HepG2 (cell line): ENCODE results near the gene LY6G5B. TPM values are rescaled to one million over a fixed set of nuclear protein-coding genes. Genes with fewer than 3 reads are reported as not detected.

ENCODE experiments used
- AGO1 ChIP-seq: fragments of 200-400 bp; formaldehyde crosslinking; IDR thresholded peaks from 2 replicates; pipeline ENCODE4 v1.6.1; 2017; ENCODE audit warnings: mild to moderate bottlenecking, low read depth, low read length, moderate library complexity; ENCODE audit not compliant: poor library complexity, severe bottlenecking
- GPN1 ChIP-seq: sonication (generic); formaldehyde crosslinking; IDR thresholded peaks from 2 replicates; pipeline ENCODE4 v1.5.1; 2020; ENCODE audit warnings: missing genetic modification reagents, borderline replicate concordance
- HOMEZ ChIP-seq: IDR thresholded peaks from 2 replicates; pipeline ENCODE4 v1.6.1; 2016; ENCODE audit warnings: low read depth
- IRF2 ChIP-seq: IDR thresholded peaks from 2 replicates; pipeline ENCODE4 v1.6.1; 2018; ENCODE audit warnings: missing genetic modification reagents, missing compliant biosample characterization
- ISX ChIP-seq: sonication (generic); formaldehyde crosslinking; conservative IDR thresholded peaks from 2 replicates; pipeline ENCODE4 v1.5.0; 2020; ENCODE audit warnings: missing genetic modification reagents
- SALL1 ChIP-seq: sonication (generic); formaldehyde crosslinking; IDR thresholded peaks from 2 replicates; pipeline ENCODE4 v1.8.0; 2022; ENCODE audit warnings: mild to moderate bottlenecking, missing genetic modification reagents
- STAG1 ChIP-seq: sonication (generic); formaldehyde crosslinking; IDR thresholded peaks from 2 replicates; pipeline ENCODE4 v1.4.0; 2020; ENCODE audit warnings: missing genetic modification reagents
- ZNF383 ChIP-seq: sonication (generic); formaldehyde crosslinking; IDR thresholded peaks from 2 replicates; pipeline ENCODE4 v1.4.0; 2020; ENCODE audit warnings: missing genetic modification reagents, mild to moderate bottlenecking, borderline replicate concordance
- ZNF740 ChIP-seq: sonication (generic); formaldehyde crosslinking; IDR thresholded peaks from 2 replicates; pipeline ENCODE4 v1.4.0; 2020; ENCODE audit warnings: missing genetic modification reagents
- polyA plus RNA-seq, 8 experiments: library from polyadenylated mRNA; depleted of rRNA in 3 of 8; stranded (reverse) in 7 of 8; unstranded in 1 of 8; fragments of >200 nt; fragmentation: Illumina TruSeq in 4 of 8; extraction: Trizol in 4 of 8; gene quantifications; 2 replicates each; pipeline versions ENCODE4 v1.2.1 to v1.2.3, GENCODE V29; 2011 to 2016; ENCODE audit warnings: low read depth in 4 of 8, missing spikeins in 1 of 8, mixed read lengths in 1 of 8; ENCODE audit not compliant: insufficient read depth in 1 of 8
- total RNA-seq, 5 experiments: library from RNA; depleted of rRNA; stranded (reverse); fragments of >200 nt; fragmentation: Illumina TruSeq; extraction: Trizol; gene quantifications; 2 replicates each; pipeline ENCODE4 v1.2.3, GENCODE V29; 2016; ENCODE audit warnings: low read depth in 1 of 5
- TF ChIP-seq, protein P1 (sequence below): sonication (generic); formaldehyde crosslinking; IDR thresholded peaks from 2 replicates; pipeline ENCODE4 v1.4.0; 2020; ENCODE audit warnings: missing genetic modification reagents
- TF ChIP-seq, protein P2 (sequence below), 2 experiments: sonication (generic) in 1 of 2; formaldehyde crosslinking in 1 of 2; IDR thresholded peaks; 2 replicates each; pipeline versions ENCODE4 v1.4.0 to v1.6.1; 2018 to 2020; ENCODE audit warnings: missing genetic modification reagents in 2 of 2, borderline replicate concordance in 1 of 2, low read depth in 1 of 2, mild to moderate bottlenecking in 1 of 2, missing biosample characterization in 1 of 2
- TF ChIP-seq, protein P3 (sequence below): sonication (generic); formaldehyde crosslinking; IDR thresholded peaks from 2 replicates; pipeline ENCODE4 v1.5.0; 2020; ENCODE audit warnings: mild to moderate bottlenecking, missing genetic modification reagents, borderline replicate concordance

Gene LY6G5B
- total and polyA plus RNA-seq, 2 of the 13 experiments (the other 11 are each of a cell fraction or from before 2014, with no cell fraction given) = 7.8 to 15.7 TPM

- TF ChIP-seq, protein P1, sequence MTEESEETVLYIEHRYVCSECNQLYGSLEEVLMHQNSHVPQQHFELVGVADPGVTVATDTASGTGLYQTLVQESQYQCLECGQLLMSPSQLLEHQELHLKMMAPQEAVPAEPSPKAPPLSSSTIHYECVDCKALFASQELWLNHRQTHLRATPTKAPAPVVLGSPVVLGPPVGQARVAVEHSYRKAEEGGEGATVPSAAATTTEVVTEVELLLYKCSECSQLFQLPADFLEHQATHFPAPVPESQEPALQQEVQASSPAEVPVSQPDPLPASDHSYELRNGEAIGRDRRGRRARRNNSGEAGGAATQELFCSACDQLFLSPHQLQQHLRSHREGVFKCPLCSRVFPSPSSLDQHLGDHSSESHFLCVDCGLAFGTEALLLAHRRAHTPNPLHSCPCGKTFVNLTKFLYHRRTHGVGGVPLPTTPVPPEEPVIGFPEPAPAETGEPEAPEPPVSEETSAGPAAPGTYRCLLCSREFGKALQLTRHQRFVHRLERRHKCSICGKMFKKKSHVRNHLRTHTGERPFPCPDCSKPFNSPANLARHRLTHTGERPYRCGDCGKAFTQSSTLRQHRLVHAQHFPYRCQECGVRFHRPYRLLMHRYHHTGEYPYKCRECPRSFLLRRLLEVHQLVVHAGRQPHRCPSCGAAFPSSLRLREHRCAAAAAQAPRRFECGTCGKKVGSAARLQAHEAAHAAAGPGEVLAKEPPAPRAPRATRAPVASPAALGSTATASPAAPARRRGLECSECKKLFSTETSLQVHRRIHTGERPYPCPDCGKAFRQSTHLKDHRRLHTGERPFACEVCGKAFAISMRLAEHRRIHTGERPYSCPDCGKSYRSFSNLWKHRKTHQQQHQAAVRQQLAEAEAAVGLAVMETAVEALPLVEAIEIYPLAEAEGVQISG (CRISPR knock-in tag) = peak; percentile 17
- TF ChIP-seq GPN1 (no peak), ZNF383 (CRISPR knock-in tag) (no peak), SALL1 (0 out of 2 replicates have a peak, but pooled peaks have one; percentile 48), IRF2 (CRISPR knock-in tag) (no peak), AGO1 (peak; percentile 91), ISX (CRISPR knock-in tag) (no peak), HOMEZ (CRISPR knock-in tag) (no peak), STAG1 (CRISPR knock-in tag) (peak; percentile 24; the same call in 1 of the 2 replicates), ZNF740 (no peak)
- TF ChIP-seq, protein P2, sequence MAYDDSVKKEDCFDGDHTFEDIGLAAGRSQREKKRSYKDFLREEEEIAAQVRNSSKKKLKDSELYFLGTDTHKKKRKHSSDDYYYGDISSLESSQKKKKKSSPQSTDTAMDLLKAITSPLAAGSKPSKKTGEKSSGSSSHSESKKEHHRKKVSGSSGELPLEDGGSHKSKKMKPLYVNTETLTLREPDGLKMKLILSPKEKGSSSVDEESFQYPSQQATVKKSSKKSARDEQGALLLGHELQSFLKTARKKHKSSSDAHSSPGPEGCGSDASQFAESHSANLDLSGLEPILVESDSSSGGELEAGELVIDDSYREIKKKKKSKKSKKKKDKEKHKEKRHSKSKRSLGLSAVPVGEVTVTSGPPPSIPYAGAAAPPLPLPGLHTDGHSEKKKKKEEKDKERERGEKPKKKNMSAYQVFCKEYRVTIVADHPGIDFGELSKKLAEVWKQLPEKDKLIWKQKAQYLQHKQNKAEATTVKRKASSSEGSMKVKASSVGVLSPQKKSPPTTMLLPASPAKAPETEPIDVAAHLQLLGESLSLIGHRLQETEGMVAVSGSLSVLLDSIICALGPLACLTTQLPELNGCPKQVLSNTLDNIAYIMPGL (CRISPR knock-in tag; IDR thresholded peaks at IDR 0.05; ENCODE audit: borderline replicate concordance in 1 of 2, low read depth in 1 of 2) = no peak
- TF ChIP-seq, protein P3, sequence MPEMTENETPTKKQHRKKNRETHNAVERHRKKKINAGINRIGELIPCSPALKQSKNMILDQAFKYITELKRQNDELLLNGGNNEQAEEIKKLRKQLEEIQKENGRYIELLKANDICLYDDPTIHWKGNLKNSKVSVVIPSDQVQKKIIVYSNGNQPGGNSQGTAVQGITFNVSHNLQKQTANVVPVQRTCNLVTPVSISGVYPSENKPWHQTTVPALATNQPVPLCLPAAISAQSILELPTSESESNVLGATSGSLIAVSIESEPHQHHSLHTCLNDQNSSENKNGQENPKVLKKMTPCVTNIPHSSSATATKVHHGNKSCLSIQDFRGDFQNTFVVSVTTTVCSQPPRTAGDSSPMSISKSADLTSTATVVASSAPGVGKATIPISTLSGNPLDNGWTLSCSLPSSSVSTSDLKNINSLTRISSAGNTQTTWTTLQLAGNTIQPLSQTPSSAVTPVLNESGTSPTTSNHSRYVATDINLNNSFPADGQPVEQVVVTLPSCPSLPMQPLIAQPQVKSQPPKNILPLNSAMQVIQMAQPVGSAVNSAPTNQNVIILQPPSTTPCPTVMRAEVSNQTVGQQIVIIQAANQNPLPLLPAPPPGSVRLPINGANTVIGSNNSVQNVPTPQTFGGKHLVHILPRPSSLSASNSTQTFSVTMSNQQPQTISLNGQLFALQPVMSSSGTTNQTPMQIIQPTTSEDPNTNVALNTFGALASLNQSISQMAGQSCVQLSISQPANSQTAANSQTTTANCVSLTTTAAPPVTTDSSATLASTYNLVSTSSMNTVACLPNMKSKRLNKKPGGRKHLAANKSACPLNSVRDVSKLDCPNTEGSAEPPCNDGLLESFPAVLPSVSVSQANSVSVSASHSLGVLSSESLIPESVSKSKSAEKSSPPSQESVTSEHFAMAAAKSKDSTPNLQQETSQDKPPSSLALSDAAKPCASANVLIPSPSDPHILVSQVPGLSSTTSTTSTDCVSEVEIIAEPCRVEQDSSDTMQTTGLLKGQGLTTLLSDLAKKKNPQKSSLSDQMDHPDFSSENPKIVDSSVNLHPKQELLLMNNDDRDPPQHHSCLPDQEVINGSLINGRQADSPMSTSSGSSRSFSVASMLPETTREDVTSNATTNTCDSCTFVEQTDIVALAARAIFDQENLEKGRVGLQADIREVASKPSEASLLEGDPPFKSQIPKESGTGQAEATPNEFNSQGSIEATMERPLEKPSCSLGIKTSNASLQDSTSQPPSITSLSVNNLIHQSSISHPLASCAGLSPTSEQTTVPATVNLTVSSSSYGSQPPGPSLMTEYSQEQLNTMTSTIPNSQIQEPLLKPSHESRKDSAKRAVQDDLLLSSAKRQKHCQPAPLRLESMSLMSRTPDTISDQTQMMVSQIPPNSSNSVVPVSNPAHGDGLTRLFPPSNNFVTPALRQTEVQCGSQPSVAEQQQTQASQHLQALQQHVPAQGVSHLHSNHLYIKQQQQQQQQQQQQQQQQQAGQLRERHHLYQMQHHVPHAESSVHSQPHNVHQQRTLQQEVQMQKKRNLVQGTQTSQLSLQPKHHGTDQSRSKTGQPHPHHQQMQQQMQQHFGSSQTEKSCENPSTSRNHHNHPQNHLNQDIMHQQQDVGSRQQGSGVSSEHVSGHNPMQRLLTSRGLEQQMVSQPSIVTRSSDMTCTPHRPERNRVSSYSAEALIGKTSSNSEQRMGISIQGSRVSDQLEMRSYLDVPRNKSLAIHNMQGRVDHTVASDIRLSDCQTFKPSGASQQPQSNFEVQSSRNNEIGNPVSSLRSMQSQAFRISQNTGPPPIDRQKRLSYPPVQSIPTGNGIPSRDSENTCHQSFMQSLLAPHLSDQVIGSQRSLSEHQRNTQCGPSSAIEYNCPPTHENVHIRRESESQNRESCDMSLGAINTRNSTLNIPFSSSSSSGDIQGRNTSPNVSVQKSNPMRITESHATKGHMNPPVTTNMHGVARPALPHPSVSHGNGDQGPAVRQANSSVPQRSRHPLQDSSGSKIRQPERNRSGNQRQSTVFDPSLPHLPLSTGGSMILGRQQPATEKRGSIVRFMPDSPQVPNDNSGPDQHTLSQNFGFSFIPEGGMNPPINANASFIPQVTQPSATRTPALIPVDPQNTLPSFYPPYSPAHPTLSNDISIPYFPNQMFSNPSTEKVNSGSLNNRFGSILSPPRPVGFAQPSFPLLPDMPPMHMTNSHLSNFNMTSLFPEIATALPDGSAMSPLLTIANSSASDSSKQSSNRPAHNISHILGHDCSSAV = no peak
These were observed 5.6 kb upstream of the LY6G5B start (continued) for GRCh38 chr6:31663961-31664789.
